ENCODE results near the gene LLGL1. TPM values are rescaled to one million over a fixed set of nuclear protein-coding genes. Genes with fewer than 3 reads are reported as not detected.

The LLGL1 gene
- total RNA-seq (10 to 100 TPM in 5 of 9 donors, 1 to 10 TPM in 4; 6.8 to 20.7 (median 10.8) TPM), polyA plus RNA-seq (1 to 10 TPM; 5.3 to 8.9 TPM)
- long read RNA-seq, donor 1 = 0 reads
- long read RNA-seq, donor 2 = 0 reads
- long read RNA-seq, donor 3 = 0 reads

DNA sequence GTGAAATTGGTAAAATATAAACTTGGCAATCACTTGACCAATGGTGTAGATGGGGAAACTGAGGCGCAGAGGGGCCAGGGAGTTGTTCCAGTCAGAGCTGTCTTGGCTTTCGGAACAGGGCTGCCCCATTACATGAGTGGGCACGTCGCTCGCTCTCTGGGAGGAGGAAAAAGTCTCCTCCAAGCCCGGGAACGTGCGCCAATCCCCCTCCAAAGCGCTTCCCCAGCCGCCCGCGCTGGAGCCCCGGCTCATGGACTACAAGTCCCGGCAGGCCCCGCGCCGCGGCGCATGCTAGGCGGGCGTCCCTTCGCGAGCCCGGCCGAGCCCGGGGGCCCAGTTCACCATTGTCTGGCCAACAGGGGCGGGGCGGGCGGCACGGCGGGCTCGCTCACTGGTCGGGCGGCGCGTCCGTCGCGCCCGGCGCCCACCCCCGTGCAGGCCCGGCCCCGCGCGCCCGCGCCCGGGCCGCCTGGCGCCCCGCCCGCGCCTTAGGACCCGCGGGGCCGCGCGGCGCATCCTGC, at the start of gene LLGL1:
Gene LLGL1, plus strand, starts transcription at position 515 of the 521 bp plus-strand sequence. CDS start 48 bp downstream, outside the sequence.
- intact Hi-C loops (cut with DNase I) = loop anchor here in 4 of 10 donors (2.0 to 10.0 kb wide), 4 partner anchors 34 to 90 kb away; partner anchors contain the start of genes SMCR8 (in 2 of the 4), TOP3A (in 2 of the 4), ALKBH5 (in 1 of the 4) and FLII (in 1 of the 4)
- no peak for TF ChIP-seq POLR2A (IDR thresholded peaks at IDR 0.05)
- no peak for TF ChIP-seq CTCF (IDR thresholded peaks at IDR 0.05)
- WGBS, 4 donors = 0 to 3% (median 1%) methylated on average over 5 to 60 of the region's 60 CpGs
- no peaks in the 10 kb centered on the region for H3K36me3 ChIP-seq
- DNase-seq (peak; percentile 97 to 99 (median 98)), ATAC-seq (peak; percentile 90 to 98 (median 97))
- no peaks in the 10 kb centered on the region for H3K9me3 ChIP-seq
- H3K27ac ChIP-seq = peak within 1 kb of the TSS in 10 of 12 donors; percentile 37 to 80 (median 70)
- H3K4me1 ChIP-seq = peaks cover 0 to 25% (median 15%) of the 10 kb centered on the region in 12 donors
- H3K27me3 ChIP-seq = no peaks in the 10 kb centered on the region
- H3K4me3 ChIP-seq = peak within 1 kb of the TSS; percentile 33 to 91 (median 66)

DNA sequence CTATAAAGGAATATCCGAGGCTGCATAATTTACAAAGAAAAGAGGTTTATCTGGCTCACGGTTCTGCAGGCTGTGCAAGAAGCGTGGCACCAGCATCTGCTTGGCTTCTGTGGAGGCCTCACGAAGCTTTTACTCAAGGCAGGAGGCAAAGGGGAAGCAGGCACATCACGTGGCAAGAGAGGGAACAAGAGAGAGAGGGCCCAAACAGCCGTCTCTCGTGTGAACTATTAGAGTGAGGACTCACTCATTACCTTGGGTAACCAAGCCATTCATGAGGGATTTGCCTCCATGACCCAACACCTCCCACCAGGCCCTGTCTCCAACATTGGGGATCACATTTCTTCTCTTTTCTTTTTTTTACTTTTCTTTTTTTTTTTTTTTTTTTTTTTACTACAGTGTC, 49.3 kb upstream of the LLGL1 start:
- DNase-seq = peak in 1 of 5 donors; percentile 46
- 85 to 90% (median 89%) methylated on average over 7 of the region's 7 CpGs for WGBS, 4 donors

DNA sequence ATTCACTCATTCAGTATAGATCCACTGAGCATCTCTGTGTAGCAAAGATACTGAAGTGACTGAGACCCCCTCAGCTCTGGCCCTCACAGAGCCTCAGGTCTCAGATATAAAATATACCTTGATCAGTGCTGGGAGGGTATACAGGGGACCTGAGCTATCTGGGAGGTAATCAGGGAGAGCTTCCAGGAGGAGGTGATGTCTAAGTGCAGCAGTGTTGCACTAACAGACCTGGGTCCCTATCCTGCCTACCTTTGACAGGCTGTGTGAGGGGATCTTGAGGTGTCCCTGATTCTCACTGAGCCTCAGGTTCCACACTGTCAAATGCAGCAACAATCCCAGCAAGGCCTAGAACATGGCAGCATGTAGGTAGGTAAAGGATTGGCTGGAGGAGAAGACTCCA, 48.3 kb upstream of the LLGL1 start:
- Histone ChIP-seq H3K36me3 (no peaks in the 10 kb centered on the region), H3K27me3 (no peaks in the 10 kb centered on the region), H3K27ac (no peak overlapping the region), H3K4me1 (peaks cover 0 to 14% (median 6%) of the 10 kb centered on the region in 12 donors), H3K9me3 (no peaks in the 10 kb centered on the region), H3K4me3 (no peak overlapping the region)
- intact Hi-C loops (cut with DNase I) = loop anchor here in 1 of 10 donors (10.0 kb wide), 1 partner anchor 82 kb away; no protein-coding TSS in a partner anchor
- TF ChIP-seq POLR2A (IDR thresholded peaks at IDR 0.05) (no peak), CTCF (IDR thresholded peaks at IDR 0.05) (no peak)
- ATAC-seq (no peak), DNase-seq (no peak)

More for the DNA sequence above, 49.3 kb upstream of the LLGL1 start:
- intact Hi-C loops (cut with DNase I) = loop anchor here in 1 of 10 donors (10.0 kb wide), 1 partner anchor 81 kb away; no protein-coding TSS in a partner anchor
- Histone ChIP-seq H3K9me3 (no peaks in the 10 kb centered on the region), H3K27ac (no peak overlapping the region), H3K4me3 (no peak overlapping the region), H3K27me3 (no peaks in the 10 kb centered on the region), H3K4me1 (peaks cover 0 to 7% (median 0%) of the 10 kb centered on the region in 12 donors), H3K36me3 (no peaks in the 10 kb centered on the region)
- no peak for ATAC-seq
- no peak for TF ChIP-seq POLR2A (IDR thresholded peaks at IDR 0.05)
- TF ChIP-seq CTCF (IDR thresholded peaks at IDR 0.05) = no peak

DNA sequence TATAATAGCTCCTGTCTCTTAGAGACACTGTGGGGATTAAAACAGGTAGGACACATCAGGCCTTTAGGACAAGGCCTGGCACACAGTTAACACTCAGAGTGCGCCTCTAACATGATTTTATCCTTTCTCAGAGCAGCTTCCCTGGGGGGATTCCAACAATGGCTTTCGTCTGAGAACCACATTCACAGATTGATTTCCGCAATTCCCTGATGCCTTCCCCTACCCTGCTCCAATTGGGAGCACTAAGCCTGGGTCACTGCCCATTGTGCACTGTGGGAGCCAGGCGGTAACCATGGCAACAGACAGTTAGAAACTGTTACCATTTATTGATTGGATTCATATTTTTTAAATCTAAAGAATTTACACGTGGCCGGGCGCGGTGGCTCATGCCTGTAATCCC, 47.7 kb upstream of the LLGL1 start:
- WGBS, 4 donors = 92 to 95% (median 94%) methylated on average over 8 of the region's 8 CpGs
- Histone ChIP-seq H3K4me1 (peaks cover 0 to 19% (median 11%) of the 10 kb centered on the region in 12 donors), H3K36me3 (no peaks in the 10 kb centered on the region), H3K27me3 (no peaks in the 10 kb centered on the region), H3K4me3 (no peak overlapping the region), H3K9me3 (no peaks in the 10 kb centered on the region), H3K27ac (no peak overlapping the region)
- DNase-seq = no peak
- intact Hi-C loops (cut with DNase I) = loop anchor here in 1 of 10 donors (10.0 kb wide), 1 partner anchor 83 kb away; no protein-coding TSS in a partner anchor
- TF ChIP-seq POLR2A (IDR thresholded peaks at IDR 0.05) (no peak), CTCF (IDR thresholded peaks at IDR 0.05) (no peak)
- no peak for ATAC-seq
